GM21381 (cell line): ENCODE results near the gene PLEKHG2.

ENCODE experiments used
- ATAC-seq: cut with Tn5 transposase; IDR thresholded peaks from one replicate; pipeline ENCODE4 v1.9.1; 2021; ENCODE audit warnings: mild to moderate bottlenecking, moderate library complexity; ENCODE audit not compliant: unreplicated experiment

The PLEKHG2 gene

GRCh38 chr19:39420769-39421168 lies 8.3 kb downstream of the PLEKHG2 start:
- no peak for ATAC-seq

- ATAC-seq = no peak
Measured at GRCh38 chr19:39422020-39422419, 9.6 kb downstream of the PLEKHG2 start.

- ATAC-seq = no peak
Measured at GRCh38 chr19:39423258-39424086, 11.0 kb downstream of the PLEKHG2 start.

- no peak for ATAC-seq
Measured at GRCh38 chr19:39424934-39425333, 12.5 kb downstream of the PLEKHG2 start.

- no peak for ATAC-seq
Measured at GRCh38 chr19:39425744-39426143, 13.3 kb downstream of the PLEKHG2 start.

GRCh38 chr19:39426170-39426569 lies 13.7 kb downstream of the PLEKHG2 start:
- no peak for ATAC-seq

GRCh38 chr19:39427707-39428106 lies 15.2 kb downstream of the PLEKHG2 start:
- no peak for ATAC-seq

GRCh38 chr19:39428283-39429112 lies 16.0 kb downstream of the PLEKHG2 start:
- ATAC-seq = no peak

- ATAC-seq = no peak
Measured at GRCh38 chr19:39430675-39431593, 18.5 kb downstream of the PLEKHG2 start.

GRCh38 chr19:39432677-39433025 lies 20.2 kb downstream of the PLEKHG2 start:
- no peak for ATAC-seq

- no peak for ATAC-seq
Measured at GRCh38 chr19:39433480-39434079, 21.1 kb downstream of the PLEKHG2 start.

GRCh38 chr19:39434123-39435076 lies 21.9 kb downstream of the PLEKHG2 start:
- no peak for ATAC-seq

GRCh38 chr19:39435499-39436349 lies 23.3 kb downstream of the PLEKHG2 start, which contains the start of gene RPS16:
Gene RPS16 (minus strand): TSS chr19:39435949. CDS start chr19:39435895, 54 bp downstream.
- peak; percentile 88 for ATAC-seq

GRCh38 chr19:39436350-39436716 lies 23.9 kb downstream of the PLEKHG2 start:
- no peak for ATAC-seq

- ATAC-seq = no peak
Measured at GRCh38 chr19:39438270-39438934, 25.9 kb downstream of the PLEKHG2 start.

GRCh38 chr19:39444598-39445195 lies 32.2 kb downstream of the PLEKHG2 start:
- no peak for ATAC-seq
